RPMI8226 (cell line): ENCODE measurements around the gene TMCC2.

Source experiments
- DNase-seq: peaks from one replicate; pipeline ENCODE4 v3.0.0-alpha.2; 2015

The TMCC2 gene

GRCh38 chr1:205241366-205242030 lies 13.8 kb downstream of the TMCC2 start:
- DNase-seq, result no peak

- DNase-seq, result peak; percentile 53
Observed at GRCh38 chr1:205243350-205244191, 15.8 kb downstream of the TMCC2 start.

GRCh38 chr1:205244384-205244783 lies 16.6 kb downstream of the TMCC2 start:
- DNase-seq, result peak; percentile 38

- no peak for DNase-seq
Observed at GRCh38 chr1:205245096-205245495, 17.4 kb downstream of the TMCC2 start.

GRCh38 chr1:205246351-205247119 lies 18.8 kb downstream of the TMCC2 start:
- DNase-seq, result no peak

GRCh38 chr1:205247130-205247921 lies 19.6 kb downstream of the TMCC2 start:
- peak; percentile 89 for DNase-seq

- DNase-seq, result peak; percentile 95
Observed at GRCh38 chr1:205248793-205249601, 21.3 kb downstream of the TMCC2 start.

GRCh38 chr1:205249651-205250050 lies 21.9 kb downstream of the TMCC2 start:
- DNase-seq, result no peak

GRCh38 chr1:205250699-205251098 lies 23.0 kb downstream of the TMCC2 start:
- no peak for DNase-seq

- no peak for DNase-seq
Observed at GRCh38 chr1:205251576-205251975, 23.8 kb downstream of the TMCC2 start.

GRCh38 chr1:205255941-205256780 lies 28.4 kb downstream of the TMCC2 start:
- peak; percentile 94 for DNase-seq

GRCh38 chr1:205256951-205257625 lies 29.3 kb downstream of the TMCC2 start:
- peak; percentile 57 for DNase-seq

- no peak for DNase-seq
Observed at GRCh38 chr1:205257735-205258134, 30.0 kb downstream of the TMCC2 start.

GRCh38 chr1:205258261-205258691 lies 30.5 kb downstream of the TMCC2 start:
- DNase-seq, result peak; percentile 88

GRCh38 chr1:205258719-205259118 lies 31.0 kb downstream of the TMCC2 start:
- DNase-seq, result peak; percentile 83

- peak; percentile 89 for DNase-seq
Observed at GRCh38 chr1:205259324-205259832, 31.6 kb downstream of the TMCC2 start.

GRCh38 chr1:205259998-205260397 lies 32.3 kb downstream of the TMCC2 start:
- DNase-seq, result no peak

GRCh38 chr1:205260948-205261732 lies 33.4 kb downstream of the TMCC2 start:
- no peak for DNase-seq
